COLO829 (cell line): Measurements from ENCODE around the gene OSBPL5.

Source experiments
- DNase-seq: peaks from one replicate; pipeline ENCODE4 v3.0.0; 2012; ENCODE audit warnings: low spot score

OSBPL5 gene, protein sequence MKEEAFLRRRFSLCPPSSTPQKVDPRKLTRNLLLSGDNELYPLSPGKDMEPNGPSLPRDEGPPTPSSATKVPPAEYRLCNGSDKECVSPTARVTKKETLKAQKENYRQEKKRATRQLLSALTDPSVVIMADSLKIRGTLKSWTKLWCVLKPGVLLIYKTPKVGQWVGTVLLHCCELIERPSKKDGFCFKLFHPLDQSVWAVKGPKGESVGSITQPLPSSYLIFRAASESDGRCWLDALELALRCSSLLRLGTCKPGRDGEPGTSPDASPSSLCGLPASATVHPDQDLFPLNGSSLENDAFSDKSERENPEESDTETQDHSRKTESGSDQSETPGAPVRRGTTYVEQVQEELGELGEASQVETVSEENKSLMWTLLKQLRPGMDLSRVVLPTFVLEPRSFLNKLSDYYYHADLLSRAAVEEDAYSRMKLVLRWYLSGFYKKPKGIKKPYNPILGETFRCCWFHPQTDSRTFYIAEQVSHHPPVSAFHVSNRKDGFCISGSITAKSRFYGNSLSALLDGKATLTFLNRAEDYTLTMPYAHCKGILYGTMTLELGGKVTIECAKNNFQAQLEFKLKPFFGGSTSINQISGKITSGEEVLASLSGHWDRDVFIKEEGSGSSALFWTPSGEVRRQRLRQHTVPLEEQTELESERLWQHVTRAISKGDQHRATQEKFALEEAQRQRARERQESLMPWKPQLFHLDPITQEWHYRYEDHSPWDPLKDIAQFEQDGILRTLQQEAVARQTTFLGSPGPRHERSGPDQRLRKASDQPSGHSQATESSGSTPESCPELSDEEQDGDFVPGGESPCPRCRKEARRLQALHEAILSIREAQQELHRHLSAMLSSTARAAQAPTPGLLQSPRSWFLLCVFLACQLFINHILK

DNA sequence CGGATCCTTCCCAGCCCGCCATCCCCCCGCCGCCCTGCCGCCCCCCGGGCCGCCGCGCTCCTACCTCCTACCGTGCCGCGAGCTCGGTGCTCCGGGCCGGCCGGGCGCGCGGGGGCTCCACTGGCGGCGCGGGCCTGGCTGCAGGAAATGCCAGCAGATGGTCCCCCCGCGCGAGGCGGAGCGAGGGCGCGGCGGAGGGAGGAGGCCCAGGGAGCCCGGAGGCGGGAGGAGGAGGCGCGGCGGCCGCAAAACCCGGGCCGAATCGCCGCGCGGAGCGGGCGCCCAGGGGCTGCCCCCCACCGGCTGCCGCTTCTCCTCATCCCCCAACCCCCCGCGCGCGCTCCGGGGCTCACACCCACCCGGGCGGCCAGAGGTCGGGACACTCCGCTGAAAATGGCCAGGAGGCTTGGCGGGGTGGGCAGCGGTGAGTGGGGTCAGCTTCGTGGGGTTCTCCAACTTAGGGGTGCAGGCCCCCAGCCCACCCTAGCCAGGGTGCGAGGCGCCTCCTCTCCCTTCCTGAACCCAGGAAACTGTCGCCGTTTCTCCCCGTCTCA is at the start of gene OSBPL5:
Gene OSBPL5, minus strand, starts transcription at position 159 of the 554 bp plus-strand sequence. CDS start 36,162 bp downstream, outside the sequence.
- DNase-seq = peak; percentile 39

DNA sequence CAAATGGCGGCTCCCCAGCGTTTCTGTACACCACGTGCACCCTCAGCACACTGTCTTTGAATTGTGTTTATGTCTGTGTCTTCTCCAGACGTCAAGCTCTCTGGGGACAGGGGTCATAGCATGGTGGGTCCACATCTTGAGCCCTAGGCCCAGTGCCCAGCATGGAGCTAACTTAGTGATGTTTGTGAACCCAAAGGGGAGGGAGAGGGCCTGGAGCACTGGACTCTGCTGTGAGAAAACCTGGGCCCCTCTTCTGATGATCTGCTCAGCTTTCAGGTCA is 49.2 kb upstream of the OSBPL5 start:
- DNase-seq = no peak

DNA sequence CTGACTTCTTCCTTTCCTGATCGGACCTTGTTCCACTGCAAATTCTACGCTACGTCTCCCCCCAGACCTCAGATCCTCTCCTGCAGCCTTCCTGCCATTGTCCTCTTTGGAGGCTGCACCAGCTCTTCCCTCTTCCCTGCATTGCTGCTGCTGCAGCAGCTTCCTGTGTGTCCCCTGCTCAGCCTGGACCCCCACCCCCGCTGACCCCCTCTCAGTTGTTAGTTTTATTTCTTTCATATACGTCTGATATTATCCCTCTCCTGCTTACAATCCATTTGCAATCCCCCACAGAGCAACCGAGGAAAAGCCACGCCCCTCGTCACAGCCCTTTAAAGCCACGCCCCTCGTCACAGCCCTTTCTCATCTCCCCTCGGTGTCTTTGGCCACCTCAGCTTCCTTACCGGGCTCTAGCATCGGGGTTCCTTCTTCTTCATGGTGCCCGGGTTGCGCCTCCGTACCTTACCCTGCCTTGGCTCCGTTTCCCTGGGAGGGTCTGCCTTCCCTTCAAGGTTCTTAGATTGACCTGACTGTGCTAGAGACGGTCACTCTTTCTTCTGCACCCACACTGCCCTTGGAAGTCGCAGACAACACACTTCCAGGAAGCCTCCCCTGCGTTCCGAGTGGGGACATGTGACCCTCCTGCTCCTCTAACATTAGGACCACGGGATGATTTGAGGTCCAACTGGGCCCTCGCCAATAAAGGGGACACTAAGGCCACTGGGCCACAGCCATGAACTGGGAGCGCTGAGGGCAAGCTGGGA is 48.7 kb upstream of the OSBPL5 start:
- no peak for DNase-seq

DNA sequence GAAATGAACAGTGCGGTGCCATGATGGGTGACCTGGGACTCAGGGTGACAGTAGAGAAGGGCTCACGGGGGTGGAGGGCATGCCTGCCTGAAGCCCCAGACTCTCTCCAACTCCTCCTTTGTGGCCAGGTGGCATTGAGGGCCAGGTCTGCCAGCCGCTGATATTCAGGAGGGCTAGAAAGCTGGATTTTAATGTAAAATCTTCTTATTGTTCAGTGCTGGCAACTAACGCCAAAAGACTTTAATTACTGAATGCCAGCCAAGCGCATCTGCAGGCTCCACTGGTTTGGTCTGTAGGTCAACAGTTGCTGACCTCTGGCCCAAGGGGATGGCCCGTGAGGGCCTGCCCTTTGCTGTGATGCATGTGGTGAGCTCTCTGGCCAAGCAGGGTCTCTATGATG is 43.2 kb upstream of the OSBPL5 start:
- DNase-seq = no peak

DNA sequence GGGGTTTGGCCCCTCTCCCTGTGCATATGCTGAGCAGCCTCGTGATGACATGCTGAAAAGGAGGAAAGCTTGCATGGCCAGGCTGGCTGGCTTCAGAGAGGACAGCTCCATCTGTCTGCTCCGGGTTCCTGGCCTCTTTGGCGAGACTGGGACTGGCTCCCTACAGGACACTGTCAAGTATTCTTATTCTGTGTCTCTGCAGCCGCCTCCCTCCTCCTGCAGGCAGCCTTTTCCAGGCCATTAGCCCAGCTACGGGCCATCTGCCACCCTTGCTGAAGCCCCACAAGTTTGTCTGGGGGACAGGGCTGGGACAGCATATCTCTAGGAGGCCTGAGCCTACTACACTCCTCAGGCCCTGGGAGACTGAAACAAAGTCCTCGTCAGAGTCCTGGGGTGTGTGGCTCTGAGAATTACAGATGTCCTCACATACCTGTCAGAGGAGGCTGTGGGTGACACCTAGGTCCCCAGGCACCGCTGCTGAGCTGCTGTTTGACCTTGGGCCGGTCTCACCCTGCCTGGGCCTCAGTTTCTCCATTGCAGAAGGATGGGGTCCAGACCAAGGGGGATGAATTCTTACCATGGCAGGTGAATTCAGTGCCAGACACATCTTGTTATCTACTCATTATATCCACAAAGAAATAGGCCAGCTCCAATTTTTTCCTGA is 42.5 kb upstream of the OSBPL5 start:
- DNase-seq = no peak

DNA sequence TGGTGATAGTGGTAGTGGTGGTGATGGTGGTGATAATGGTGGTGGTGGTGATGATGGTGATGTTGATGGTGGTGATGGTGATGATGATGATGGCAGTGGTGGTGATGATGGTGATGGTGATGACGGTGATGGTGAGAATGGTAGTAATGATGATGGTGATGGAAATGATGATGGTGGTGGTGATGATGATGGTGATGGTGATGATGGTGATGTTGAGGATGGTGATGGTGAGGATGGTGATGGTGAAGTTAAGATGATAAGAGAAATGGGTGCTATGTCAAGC is 41.8 kb upstream of the OSBPL5 start:
- no peak for DNase-seq

DNA sequence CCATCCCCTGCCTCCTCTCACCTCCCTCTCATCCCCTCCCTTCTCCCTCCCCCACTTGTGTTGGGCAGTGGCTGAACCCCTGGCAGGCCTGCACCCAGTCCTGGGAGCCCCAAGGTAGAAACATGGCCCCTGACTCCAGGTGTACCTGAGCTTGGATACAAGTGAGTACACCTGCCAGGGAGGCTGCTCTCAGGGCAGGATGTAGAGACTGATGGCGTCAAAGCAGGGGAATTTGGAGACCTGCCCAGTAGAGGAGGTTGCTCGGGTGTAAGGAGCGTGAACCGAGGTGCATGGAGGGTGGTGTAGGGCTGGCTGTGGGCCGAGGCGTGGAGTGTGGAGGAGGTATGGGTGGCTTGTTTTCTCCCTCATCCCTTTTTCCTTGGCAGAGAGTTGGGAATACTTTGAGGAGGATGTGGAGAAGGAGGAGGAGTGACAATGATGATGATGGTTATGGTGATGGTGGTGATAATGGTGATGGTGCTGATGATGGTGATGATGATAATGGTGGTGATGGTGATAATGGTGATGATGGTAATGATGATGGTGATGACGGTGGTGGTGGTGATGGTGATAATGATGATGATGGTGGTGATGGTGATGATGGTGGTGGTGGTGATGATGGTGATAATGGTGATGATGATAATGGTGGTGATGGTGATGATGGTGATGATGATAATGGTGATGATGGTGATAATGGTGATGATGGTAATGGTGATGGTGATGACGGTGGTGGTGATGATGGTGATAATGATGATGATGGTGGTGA is 41.2 kb upstream of the OSBPL5 start:
- DNase-seq = no peak

DNA sequence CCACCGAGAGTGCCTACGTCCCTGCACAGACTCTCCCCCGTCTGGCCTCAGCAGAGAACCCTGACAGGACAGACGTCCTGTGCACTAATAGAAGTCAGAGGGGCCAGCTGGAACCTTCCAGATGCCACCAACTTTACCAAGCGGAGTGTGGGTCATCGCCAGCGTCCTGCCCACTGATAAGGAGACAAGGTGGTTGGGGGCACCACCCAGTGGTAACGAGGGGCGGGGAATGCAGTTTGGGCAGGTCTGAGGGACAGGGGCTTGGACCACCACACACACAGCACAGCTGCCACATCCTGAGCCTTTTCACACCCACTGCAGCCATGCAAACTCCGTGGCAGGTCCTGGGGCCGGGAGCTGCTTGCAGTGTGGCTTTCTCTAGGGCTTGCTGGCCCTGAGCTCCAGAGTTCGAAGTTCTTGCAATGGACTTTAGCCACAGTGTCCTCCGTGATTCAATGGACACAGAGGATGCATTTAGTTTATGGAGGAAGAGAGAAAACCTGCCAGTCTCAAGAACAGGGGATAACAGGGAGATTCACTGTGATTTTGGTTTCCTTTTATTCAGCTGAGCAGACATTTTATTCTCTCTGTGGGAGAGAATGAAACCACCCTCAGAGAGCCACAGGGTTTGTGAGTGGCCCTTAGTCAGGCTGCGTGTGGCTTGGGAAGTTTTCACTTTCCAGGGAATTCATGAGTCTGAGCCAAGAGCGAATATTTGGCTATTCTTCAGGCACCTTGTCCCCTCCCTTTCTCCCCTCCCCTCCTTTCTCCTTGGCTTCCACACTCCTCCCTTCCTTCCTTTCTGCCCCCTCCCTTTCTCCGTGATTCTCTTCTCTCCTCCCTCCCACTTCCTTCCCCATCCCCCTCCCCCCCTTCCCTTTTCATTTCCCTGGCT is 40.4 kb upstream of the OSBPL5 start:
- DNase-seq = no peak

DNA sequence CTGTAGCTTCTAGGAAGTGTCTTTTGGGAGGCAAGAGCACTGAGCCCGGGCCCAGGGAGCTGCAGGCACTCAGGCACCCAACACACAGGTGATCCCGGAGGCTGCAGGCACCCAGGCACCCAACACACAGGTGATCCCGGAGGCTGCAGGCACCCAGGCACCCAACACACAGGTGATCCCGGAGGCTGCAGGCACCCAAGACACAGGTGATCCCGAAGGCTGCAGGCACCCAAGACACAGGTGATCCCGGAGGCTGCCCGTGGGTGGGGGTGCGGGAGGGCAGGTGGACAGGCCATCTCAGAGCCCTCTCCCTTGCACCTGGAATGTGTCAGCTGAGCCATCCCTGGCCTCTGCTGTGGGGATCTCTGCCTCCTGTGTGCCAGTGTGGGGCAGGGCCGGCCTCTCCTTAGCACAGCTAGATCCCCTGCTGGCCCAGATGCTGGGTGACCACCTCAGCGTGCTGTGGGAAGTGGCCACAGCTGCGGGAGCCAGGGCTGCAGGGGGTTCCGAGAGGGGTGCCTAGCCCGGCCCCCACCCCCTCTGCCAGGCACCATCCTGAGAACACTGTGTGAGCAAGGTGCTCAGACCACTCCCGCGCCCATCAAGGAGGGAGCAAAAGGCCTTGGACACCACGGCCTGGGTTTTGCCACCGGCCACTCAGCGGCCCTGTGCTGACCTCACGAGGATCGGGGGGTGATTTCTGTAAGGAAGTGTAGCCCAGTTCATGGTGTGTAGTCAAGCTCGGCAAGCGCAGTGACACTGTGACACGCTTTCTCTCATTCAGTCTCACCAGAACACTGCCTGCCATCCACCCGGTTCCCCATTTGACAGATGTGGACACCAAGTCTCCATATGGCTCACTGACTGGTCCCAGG is 39.3 kb upstream of the OSBPL5 start:
- no peak for DNase-seq

DNA sequence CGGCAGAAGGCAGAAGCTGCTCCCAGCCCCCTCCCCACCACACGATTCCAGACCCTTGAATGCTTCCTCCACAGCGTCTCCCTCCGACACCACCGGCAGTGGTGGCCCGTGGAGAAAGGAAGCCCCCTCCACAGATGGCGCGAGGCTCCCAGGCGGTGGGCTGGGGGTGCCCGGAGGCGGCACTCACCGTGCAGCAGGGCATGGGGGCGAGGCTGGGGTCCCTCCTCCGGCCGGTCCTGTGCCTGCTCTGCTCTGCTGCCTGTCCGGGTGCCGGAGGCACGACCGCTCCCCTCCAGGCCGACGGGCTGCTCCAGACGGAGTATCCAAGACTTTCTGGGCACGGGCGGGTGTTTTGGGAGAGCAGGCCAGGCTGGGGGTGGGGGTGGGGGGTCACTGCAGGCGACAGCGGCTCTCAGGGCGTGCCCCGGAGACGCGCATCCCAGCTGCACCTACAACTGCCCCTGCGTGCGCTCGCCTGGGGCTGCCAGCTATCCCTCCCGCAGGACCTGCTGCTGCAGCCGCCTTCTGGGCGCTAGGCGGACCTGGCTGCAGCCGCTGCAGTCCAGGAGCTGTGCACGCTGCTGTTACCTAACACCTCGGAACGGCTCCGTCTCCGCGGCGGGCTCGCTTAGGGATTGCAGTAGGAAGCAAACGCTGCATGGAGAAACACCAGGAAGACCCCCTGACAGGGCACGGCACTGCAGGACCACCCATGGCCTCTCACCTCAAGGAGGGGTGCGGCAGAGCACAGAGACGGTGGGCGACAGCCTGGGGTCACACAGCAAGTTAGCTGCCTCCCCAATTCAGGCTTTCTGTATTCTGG is 38.3 kb upstream of the OSBPL5 start:
- DNase-seq = no peak

DNA sequence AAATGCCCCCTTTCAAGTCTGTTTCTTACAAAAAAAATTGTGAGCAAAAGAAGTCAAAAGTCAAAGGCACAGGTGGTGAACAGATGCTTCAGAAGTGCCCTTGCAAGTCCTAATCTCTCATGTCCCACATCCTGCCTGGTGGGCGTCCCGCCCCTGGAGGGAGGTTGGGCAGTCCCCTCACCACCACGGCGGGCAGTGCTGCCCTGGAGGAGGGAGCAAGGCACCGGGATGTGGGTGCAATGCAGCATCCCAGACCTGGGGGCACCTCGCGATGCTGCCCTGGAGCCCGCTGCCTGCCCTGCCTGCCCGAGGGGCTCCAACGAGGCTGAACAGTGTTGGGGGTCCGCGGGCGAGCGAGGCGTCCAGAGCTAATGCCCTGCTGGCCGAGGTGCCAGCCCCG is 37.6 kb upstream of the OSBPL5 start:
- no peak for DNase-seq

DNA sequence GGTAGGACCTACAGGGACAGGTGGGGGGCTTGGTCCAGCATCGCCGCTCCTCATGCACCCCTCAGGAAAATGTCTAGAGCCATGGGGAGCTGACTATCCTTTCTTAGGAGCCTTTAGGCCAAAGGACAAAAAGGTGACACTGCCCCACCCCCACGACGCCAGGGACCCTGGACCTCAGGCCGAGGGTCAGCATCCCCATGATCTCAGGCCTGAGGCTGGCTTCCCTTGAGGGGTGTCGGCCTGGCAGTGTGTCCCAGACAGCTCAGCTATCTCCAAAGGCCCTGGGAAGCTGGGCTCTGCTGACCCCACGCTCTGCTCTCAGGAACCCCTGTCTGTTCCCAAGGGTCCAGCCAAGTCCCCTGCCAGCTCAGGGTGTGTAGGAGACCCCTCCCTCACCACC is 37.2 kb upstream of the OSBPL5 start:
- DNase-seq = no peak

DNA sequence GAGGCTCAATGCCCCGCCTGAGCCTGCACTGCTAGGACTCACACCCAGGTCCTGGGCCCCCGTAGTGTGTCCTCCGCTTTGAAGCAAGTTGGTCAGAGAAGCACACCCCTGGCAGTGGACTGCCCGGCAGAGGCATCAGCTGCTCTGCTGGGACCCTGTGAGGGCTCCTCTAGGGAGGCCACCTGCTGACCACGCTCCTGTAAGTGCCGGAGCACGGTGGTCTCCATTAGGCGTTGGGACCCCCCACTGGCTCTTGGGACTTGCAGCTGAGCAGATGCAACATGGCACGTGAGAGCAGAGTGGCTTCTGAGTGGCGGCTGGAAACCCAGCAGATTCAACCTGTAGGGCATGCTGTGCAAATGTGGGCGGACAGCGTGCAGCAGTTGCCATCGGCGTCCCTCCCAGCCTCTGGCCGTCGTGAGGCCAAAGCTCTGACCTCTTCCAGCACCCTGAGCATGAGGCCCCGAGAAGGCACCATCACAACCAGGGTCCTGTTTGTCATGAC is 36.6 kb upstream of the OSBPL5 start:
- no peak for DNase-seq

DNA sequence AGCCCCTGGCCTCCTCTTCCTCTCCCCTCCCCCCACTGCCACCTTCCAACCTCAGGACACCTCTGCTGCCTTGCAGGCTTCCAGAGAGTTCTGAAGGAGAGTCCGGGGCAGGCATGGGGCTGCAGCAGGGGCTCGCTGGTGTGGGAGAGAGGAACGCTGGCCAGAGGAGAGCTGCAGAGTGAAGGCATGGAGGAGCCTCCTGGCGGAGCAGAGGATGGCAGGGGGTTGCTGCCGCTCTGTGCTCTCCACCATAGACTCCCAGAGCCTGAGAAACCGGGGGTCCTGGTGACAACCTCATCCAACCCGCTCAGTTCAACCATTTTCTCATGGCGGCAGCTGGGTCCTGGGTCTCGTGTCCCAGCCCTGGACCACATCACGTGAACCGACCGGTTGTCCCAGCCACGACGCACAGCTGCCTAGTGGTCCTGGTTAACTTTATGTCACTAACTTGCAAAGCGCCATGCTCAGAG is 36.0 kb upstream of the OSBPL5 start:
- no peak for DNase-seq

DNA sequence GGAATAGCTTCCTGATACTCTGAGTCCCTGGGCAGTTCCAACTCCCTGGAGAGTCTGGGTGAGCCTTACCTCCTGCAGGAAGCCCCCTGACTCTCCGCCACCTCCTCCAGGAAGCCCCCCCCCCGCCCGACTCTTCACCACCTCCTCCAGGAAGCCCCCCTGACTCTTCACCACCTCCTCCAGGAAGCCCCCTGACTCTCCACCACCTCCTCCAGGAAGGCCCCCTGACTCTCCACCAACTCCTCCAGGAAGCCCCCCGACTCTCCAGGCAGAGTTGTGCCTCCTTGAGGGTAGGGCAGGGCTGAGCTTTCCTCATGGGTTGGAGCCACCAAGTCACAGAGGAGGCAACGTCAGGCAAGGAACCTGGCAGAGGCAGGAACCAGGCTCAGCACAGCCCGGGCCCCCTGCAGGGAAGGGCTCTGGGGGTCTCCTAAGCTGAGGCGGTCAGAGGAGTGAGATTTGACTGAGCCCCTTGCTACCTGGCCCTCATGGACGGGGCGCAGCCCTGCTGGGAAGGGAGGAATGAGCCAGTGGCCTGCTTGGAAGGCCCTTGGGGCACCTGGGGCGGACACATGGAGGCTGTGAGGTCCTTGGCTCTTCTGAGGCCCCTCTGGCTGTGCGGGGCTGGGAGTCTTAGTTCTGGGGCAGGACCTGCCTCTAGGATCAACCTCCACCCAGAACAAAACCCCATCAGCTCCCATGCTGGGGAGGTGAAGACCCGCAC is 35.4 kb upstream of the OSBPL5 start:
- DNase-seq = no peak

DNA sequence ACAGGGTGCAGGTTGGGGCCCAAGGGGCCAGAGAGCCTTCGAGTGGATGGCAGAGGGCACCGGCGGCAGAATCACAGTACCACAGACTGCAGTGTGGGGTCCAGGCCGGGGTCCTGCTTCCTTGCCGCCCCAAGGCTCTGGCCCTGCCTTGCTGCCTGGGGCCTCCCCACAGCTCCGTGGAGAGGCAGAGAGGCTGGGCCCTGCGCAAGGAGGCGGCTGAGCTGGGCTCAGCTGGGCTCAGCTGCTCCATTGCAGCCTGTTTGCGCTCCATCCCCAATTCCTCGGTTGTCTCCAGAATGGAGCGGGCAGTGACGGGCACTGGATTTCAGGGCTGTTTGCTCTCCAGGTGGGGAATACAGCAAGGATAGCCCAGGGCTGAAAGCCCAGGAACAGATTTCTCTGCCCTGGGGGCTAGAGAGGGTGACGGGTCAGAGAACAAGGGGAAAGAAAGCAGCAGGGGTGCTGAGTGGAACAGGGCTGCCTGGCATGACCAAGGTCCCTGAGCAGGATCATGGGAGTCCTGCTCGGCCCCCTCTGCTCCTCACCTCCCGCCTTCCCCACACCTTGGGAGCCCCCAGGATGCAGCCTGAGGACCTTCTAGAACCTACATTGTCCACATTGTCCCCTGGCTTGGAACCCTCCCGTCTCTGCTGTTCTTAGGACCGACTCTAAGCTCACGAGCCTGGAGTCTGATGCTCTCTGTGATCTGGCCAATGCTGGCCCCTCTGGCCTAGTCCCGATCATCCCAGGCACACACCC is 34.6 kb upstream of the OSBPL5 start:
- DNase-seq = no peak

DNA sequence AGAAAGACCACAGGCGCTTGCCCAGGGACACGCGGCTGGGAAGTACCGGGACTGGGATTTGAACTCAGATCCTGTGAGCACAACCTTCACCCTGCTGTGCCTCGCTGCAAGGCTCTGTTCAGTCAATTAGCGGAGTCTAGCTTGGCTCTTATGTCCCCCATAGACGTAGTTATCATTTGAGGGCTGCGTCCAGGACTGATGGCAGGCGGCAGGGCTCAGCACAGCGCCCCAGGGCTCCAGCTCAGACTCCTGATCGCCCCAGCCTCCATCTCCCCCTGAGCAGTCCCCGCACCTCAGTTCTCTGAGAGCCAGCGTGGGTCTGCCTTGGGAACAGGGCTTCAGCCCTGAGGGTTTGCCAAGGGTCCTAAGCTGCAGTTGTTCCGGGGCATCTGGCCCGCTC is 33.7 kb upstream of the OSBPL5 start:
- no peak for DNase-seq
